Measurements from ENCODE around the gene MMEL1. TPM values are rescaled to one million over a fixed set of nuclear protein-coding genes. Genes with fewer than 3 reads are reported as not detected.

The MMEL1 gene
- total RNA-seq, 2 experiments from 2014 or later = 0.67 to 1.8 TPM

GRCh38 chr1:2586154-2587070 lies 46.4 kb downstream of the MMEL1 start, which contains the start of gene PRXL2B:
TSS of gene PRXL2B (plus strand) at chr1:2586777. CDS start at chr1:2586886, 109 bp downstream.
- Mint-ChIP-seq H3K27ac (peak within 1 kb of the TSS; percentile 98), H3K27me3 (no peaks in the 10 kb centered on the region), H3K9me3 (no peaks in the 10 kb centered on the region), H3K4me3 (peak within 1 kb of the TSS; percentile 99), H3K4me1 (ENCODE audit: low read depth) (peaks cover 38% of the 10 kb centered on the region), H3K36me3 (ENCODE audit: low read depth) (peaks cover 23% of the 10 kb centered on the region)
- DNase-seq = peak; percentile 92 to 99 (median 97)
- peaks cover 62% of the 10 kb centered on the region for H3K4me1 ChIP-seq (ENCODE audit: insufficient read depth, low read length)
- ChIA-PET POLR2A (interaction anchor here (0.7 to 6.7 kb wide), 22 partner anchors 9 to 355 kb away, joined by 3 to 133 read pairs (median 6); partner anchors contain the start of genes MORN1, PANK4, RER1 and TNFRSF14), CTCF (interaction anchor here (1.0 to 3.8 kb wide), 15 partner anchors 8 to 391 kb away, joined by 3 to 38 read pairs (median 4); partner anchors contain the start of genes FAAP20, MORN1, PANK4 and RER1)
- peaks cover 8% of the 10 kb centered on the region for H3K36me3 ChIP-seq (ENCODE audit: insufficient read depth, low read length)
- H3K27me3 ChIP-seq (ENCODE audit: control insufficient read depth in 1 of 2, insufficient read depth in 2 of 2, low read length in 2 of 2) = no peaks in the 10 kb centered on the region
- TF ChIP-seq CTCF (IDR thresholded peaks at IDR 0.05) = no peak
- intact Hi-C loops (cut with DNase I, micrococcal nuclease) = loop anchor here (1.0 to 5.0 kb wide), 6 partner anchors 8 to 389 kb away; partner anchors contain the start of genes PANK4 (in 2 of the 2) and PEX10 (in 1 of the 2)
- peak; percentile 61 for ATAC-seq (ENCODE audit: poor library complexity)
- peak within 1 kb of the TSS; percentile 85 for H3K4me3 ChIP-seq (ENCODE audit: low read length)
- no peaks in the 10 kb centered on the region for H3K9me3 ChIP-seq (ENCODE audit: control insufficient read depth in 1 of 2, insufficient read depth in 1 of 2, low read length in 2 of 2)
- H3K27ac ChIP-seq (ENCODE audit: low read depth in 1 of 2, low read length in 2 of 2) = peak within 1 kb of the TSS; percentile 97 to 99

DNA sequence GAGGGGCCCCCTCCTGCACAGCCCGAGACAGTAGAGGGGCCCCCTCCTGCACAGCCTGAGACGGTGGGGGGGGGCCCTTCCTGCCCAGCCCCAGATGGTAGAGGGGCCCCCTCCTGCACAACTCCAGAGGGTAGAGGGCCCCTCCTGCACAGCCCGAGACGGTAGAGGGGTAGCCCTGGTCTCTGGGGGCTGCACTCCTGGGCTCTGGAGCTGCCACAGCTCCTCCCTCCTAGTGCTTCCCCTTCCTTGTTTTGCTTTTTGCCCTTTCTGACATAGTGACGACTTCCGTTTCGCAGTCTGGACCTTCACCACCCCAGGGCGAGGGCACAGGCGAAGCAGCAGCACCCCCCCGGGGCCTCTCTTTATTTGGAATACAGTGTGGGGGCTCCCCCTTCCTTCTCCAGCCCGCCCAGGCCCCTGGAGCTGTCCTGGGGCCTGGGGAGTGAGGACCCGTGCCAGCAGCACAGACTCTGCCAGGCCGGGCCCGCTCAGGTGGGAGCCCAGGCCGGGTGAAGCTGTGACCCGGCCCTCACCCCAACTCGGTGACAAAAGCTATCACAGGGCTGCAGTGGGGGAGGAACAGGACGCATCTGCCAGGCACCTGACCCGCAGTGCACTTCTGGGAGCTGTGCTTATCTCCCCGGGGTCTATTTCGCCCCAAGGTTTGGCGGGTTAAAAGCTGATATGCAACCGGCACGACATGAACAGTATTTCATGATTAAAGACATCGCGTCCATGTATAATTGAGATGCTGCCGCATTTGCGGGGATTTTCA lies 47.3 kb downstream of the MMEL1 start:
- peaks cover 23% of the 10 kb centered on the region for H3K36me3 Mint-ChIP-seq (ENCODE audit: low read depth)

More for the DNA sequence above, 47.3 kb downstream of the MMEL1 start:
- H3K27me3 ChIP-seq (ENCODE audit: control insufficient read depth in 1 of 2, insufficient read depth in 2 of 2, low read length in 2 of 2) = no peaks in the 10 kb centered on the region
- intact Hi-C loops (cut with DNase I, micrococcal nuclease) = loop anchor here (1.0 to 5.0 kb wide), 9 partner anchors 7 to 388 kb away; partner anchors contain the start of genes PANK4 (in 2 of the 2), PEX10 (in 1 of the 2) and TNFRSF14 (in 1 of the 2)
- peak overlapping the region; percentile 85 for H3K4me3 ChIP-seq (ENCODE audit: low read length)
- peaks cover 70% of the 10 kb centered on the region for H3K4me1 ChIP-seq (ENCODE audit: insufficient read depth, low read length)
- POLR2A ChIA-PET = interaction anchor here (0.7 to 6.7 kb wide), 23 partner anchors 8 to 946 kb away, joined by 3 to 133 read pairs (median 6); partner anchors contain the start of genes MORN1, PANK4, RER1 and TNFRSF14
- Mint-ChIP-seq H3K27ac (peak overlapping the region; percentile 98), H3K4me1 (ENCODE audit: low read depth) (peaks cover 45% of the 10 kb centered on the region), H3K27me3 (no peaks in the 10 kb centered on the region), H3K4me3 (peak overlapping the region; percentile 92), H3K9me3 (no peaks in the 10 kb centered on the region)
- H3K9me3 ChIP-seq (ENCODE audit: control insufficient read depth in 1 of 2, insufficient read depth in 1 of 2, low read length in 2 of 2) = no peaks in the 10 kb centered on the region
- TF ChIP-seq CTCF (IDR thresholded peaks at IDR 0.05) = no peak
- ATAC-seq (ENCODE audit: poor library complexity) (peak; percentile 52), DNase-seq (peak; percentile 44 to 91 (median 68))
- H3K27ac ChIP-seq (ENCODE audit: low read depth in 1 of 2, low read length in 2 of 2) = peak overlapping the region; percentile 97 to 99
- CTCF ChIA-PET = interaction anchor here (1.0 to 3.8 kb wide), 14 partner anchors 24 to 390 kb away, joined by 3 to 38 read pairs (median 4); partner anchors contain the start of genes FAAP20, MORN1, PANK4 and RER1
- H3K36me3 ChIP-seq (ENCODE audit: insufficient read depth, low read length) = peaks cover 8% of the 10 kb centered on the region
